ENCODE results near the gene ZXDB.
"Not testable (repeated sequence)": the region's sequence is repeated elsewhere in the genome, so short reads cannot be mapped to it uniquely, and the experiment has no call there.

Gene ZXDB

GRCh38 chrX:57591284-57592159, at the start of gene ZXDB:
TSS of gene ZXDB (plus strand) at chrX:57592011. CDS start at chrX:57592049, 38 bp downstream.
- H3K9me3 Mint-ChIP-seq, H3K27me3 Mint-ChIP-seq: not testable (repeated sequence)
- H3K27ac Mint-ChIP-seq, result peak within 1 kb of the TSS; percentile 92
- H3K36me3 Mint-ChIP-seq (ENCODE audit: low read depth), result peaks cover 16% of the 10 kb centered on the region
- peaks cover 42% of the 10 kb centered on the region for H3K4me1 Mint-ChIP-seq (ENCODE audit: low read depth)
- peak within 1 kb of the TSS; percentile 82 for H3K4me3 Mint-ChIP-seq

GRCh38 chrX:57565198-57565597, 26.6 kb upstream of the ZXDB start:
- Mint-ChIP-seq H3K36me3 (ENCODE audit: low read depth) (no peaks in the 10 kb centered on the region), H3K27me3 (no peaks in the 10 kb centered on the region)

GRCh38 chrX:57573754-57574153, 18.1 kb upstream of the ZXDB start:
- Mint-ChIP-seq H3K36me3 (ENCODE audit: low read depth) (no peaks in the 10 kb centered on the region), H3K4me3 (no peak overlapping the region), H3K27ac (no peak overlapping the region), H3K27me3 (no peaks in the 10 kb centered on the region), H3K9me3 (no peaks in the 10 kb centered on the region), H3K4me1 (ENCODE audit: low read depth) (no peaks in the 10 kb centered on the region)

More at GRCh38 chrX:57565198-57565597, 26.6 kb upstream of the ZXDB start:
- Mint-ChIP-seq H3K9me3 (no peaks in the 10 kb centered on the region), H3K4me3 (no peak overlapping the region), H3K27ac (no peak overlapping the region), H3K4me1 (ENCODE audit: low read depth) (no peaks in the 10 kb centered on the region)

GRCh38 chrX:57582948-57583347, 8.9 kb upstream of the ZXDB start:
- not testable (repeated sequence) for H3K4me3 Mint-ChIP-seq; H3K36me3 Mint-ChIP-seq (ENCODE audit: low read depth); H3K27ac Mint-ChIP-seq; H3K9me3 Mint-ChIP-seq; H3K4me1 Mint-ChIP-seq (ENCODE audit: low read depth); H3K27me3 Mint-ChIP-seq

- Mint-ChIP-seq H3K27me3 (no peaks in the 10 kb centered on the region), H3K27ac (no peak overlapping the region), H3K4me3 (no peak overlapping the region), H3K4me1 (ENCODE audit: low read depth) (no peaks in the 10 kb centered on the region), H3K36me3 (ENCODE audit: low read depth) (no peaks in the 10 kb centered on the region), H3K9me3 (no peaks in the 10 kb centered on the region)
Measured at GRCh38 chrX:57583477-57583876, 8.3 kb upstream of the ZXDB start.

GRCh38 chrX:57586360-57586759, 5.5 kb upstream of the ZXDB start:
- H3K27ac Mint-ChIP-seq, result no peak overlapping the region
- no peaks in the 10 kb centered on the region for H3K27me3 Mint-ChIP-seq
- H3K4me1 Mint-ChIP-seq (ENCODE audit: low read depth), result peaks cover 12% of the 10 kb centered on the region
- H3K9me3 Mint-ChIP-seq, result no peaks in the 10 kb centered on the region
- no peak overlapping the region for H3K4me3 Mint-ChIP-seq
- no peaks in the 10 kb centered on the region for H3K36me3 Mint-ChIP-seq (ENCODE audit: low read depth)

- H3K4me3 Mint-ChIP-seq, result no peak overlapping the region
- H3K9me3 Mint-ChIP-seq, result no peaks in the 10 kb centered on the region
- no peaks in the 10 kb centered on the region for H3K36me3 Mint-ChIP-seq (ENCODE audit: low read depth)
- no peaks in the 10 kb centered on the region for H3K27me3 Mint-ChIP-seq
- H3K4me1 Mint-ChIP-seq (ENCODE audit: low read depth), result peaks cover 13% of the 10 kb centered on the region
- no peak overlapping the region for H3K27ac Mint-ChIP-seq
Measured at GRCh38 chrX:57587062-57587461, 4.7 kb upstream of the ZXDB start.

GRCh38 chrX:57587607-57588006, 4.2 kb upstream of the ZXDB start:
- Mint-ChIP-seq H3K27me3 (no peaks in the 10 kb centered on the region), H3K27ac (no peak overlapping the region), H3K36me3 (ENCODE audit: low read depth) (no peaks in the 10 kb centered on the region), H3K4me3 (no peak overlapping the region), H3K9me3 (no peaks in the 10 kb centered on the region), H3K4me1 (ENCODE audit: low read depth) (peaks cover 13% of the 10 kb centered on the region)

- peaks cover 20% of the 10 kb centered on the region for H3K36me3 Mint-ChIP-seq (ENCODE audit: low read depth)
- peak overlapping the region; percentile 67 for H3K4me3 Mint-ChIP-seq
- not testable (repeated sequence) for H3K27me3 Mint-ChIP-seq, H3K27ac Mint-ChIP-seq, H3K9me3 Mint-ChIP-seq
- H3K4me1 Mint-ChIP-seq (ENCODE audit: low read depth), result peaks cover 44% of the 10 kb centered on the region
Measured at GRCh38 chrX:57592160-57592893, 516 bp downstream of the ZXDB start.

- Mint-ChIP-seq H3K4me3 (peak overlapping the region; percentile 67), H3K36me3 (ENCODE audit: low read depth) (peaks cover 25% of the 10 kb centered on the region), H3K4me1 (ENCODE audit: low read depth) (peaks cover 44% of the 10 kb centered on the region)
- not testable (repeated sequence) for H3K9me3 Mint-ChIP-seq, H3K27me3 Mint-ChIP-seq, H3K27ac Mint-ChIP-seq
Measured at GRCh38 chrX:57592894-57593215, 1.0 kb downstream of the ZXDB start.

GRCh38 chrX:57595381-57595811, 3.6 kb downstream of the ZXDB start:
- Mint-ChIP-seq H3K9me3 (no peaks in the 10 kb centered on the region), H3K4me3 (peak overlapping the region; percentile 78), H3K36me3 (ENCODE audit: low read depth) (peaks cover 31% of the 10 kb centered on the region), H3K27me3 (no peaks in the 10 kb centered on the region), H3K27ac (no peak overlapping the region), H3K4me1 (ENCODE audit: low read depth) (peaks cover 45% of the 10 kb centered on the region)

- peaks cover 31% of the 10 kb centered on the region for H3K36me3 Mint-ChIP-seq (ENCODE audit: low read depth)
- no peak overlapping the region for H3K27ac Mint-ChIP-seq
- H3K4me3 Mint-ChIP-seq, result peak overlapping the region; percentile 33
- H3K4me1 Mint-ChIP-seq (ENCODE audit: low read depth), result peaks cover 38% of the 10 kb centered on the region
- no peaks in the 10 kb centered on the region for H3K27me3 Mint-ChIP-seq
- H3K9me3 Mint-ChIP-seq, result no peaks in the 10 kb centered on the region
Measured at GRCh38 chrX:57596109-57596508, 4.3 kb downstream of the ZXDB start.

- peaks cover 34% of the 10 kb centered on the region for H3K4me1 Mint-ChIP-seq (ENCODE audit: low read depth)
- H3K27ac Mint-ChIP-seq, result peak overlapping the region; percentile 36
- H3K9me3 Mint-ChIP-seq, result no peaks in the 10 kb centered on the region
- H3K36me3 Mint-ChIP-seq (ENCODE audit: low read depth), result peaks cover 31% of the 10 kb centered on the region
- no peaks in the 10 kb centered on the region for H3K27me3 Mint-ChIP-seq
- H3K4me3 Mint-ChIP-seq, result peak overlapping the region; percentile 52
Measured at GRCh38 chrX:57596516-57596915, 4.7 kb downstream of the ZXDB start.

GRCh38 chrX:57607295-57608187, 15.7 kb downstream of the ZXDB start:
- H3K9me3 Mint-ChIP-seq, result peaks cover 8% of the 10 kb centered on the region
- peaks cover 12% of the 10 kb centered on the region for H3K36me3 Mint-ChIP-seq (ENCODE audit: low read depth)
- H3K27ac Mint-ChIP-seq, result no peak overlapping the region
- no peak overlapping the region for H3K4me3 Mint-ChIP-seq
- no peaks in the 10 kb centered on the region for H3K4me1 Mint-ChIP-seq (ENCODE audit: low read depth)
- H3K27me3 Mint-ChIP-seq, result no peaks in the 10 kb centered on the region

- not testable (repeated sequence) for H3K4me1 Mint-ChIP-seq (ENCODE audit: low read depth); H3K27me3 Mint-ChIP-seq
Measured at GRCh38 chrX:57613351-57613750, 21.5 kb downstream of the ZXDB start.

More at GRCh38 chrX:57613351-57613750, 21.5 kb downstream of the ZXDB start:
- not testable (repeated sequence) for H3K27ac Mint-ChIP-seq, H3K4me3 Mint-ChIP-seq, H3K9me3 Mint-ChIP-seq
- H3K36me3 Mint-ChIP-seq (ENCODE audit: low read depth), result peaks cover 32% of the 10 kb centered on the region
